ENCODE data around the gene SLC39A9.

SLC39A9 gene

GRCh38 chr14:69487226-69487625 is 88.7 kb downstream of the SLC39A9 start:
- no peak for DNase-seq (ENCODE audit: low read depth in 2 of 2)
- no peak for TF ChIP-seq CTCF (IDR thresholded peaks at IDR 0.05; ENCODE audit: low read depth, low read length)
- H3K4me3 ChIP-seq (replicated peaks in 1 of 2; ENCODE audit: low read depth in 2 of 2, low read length in 2 of 2) = no peak overlapping the region

- TF ChIP-seq CTCF (IDR thresholded peaks at IDR 0.05; ENCODE audit: low read depth, low read length) = no peak
- H3K4me3 ChIP-seq (replicated peaks in 1 of 2; ENCODE audit: low read depth in 2 of 2, low read length in 2 of 2) = no peak overlapping the region
Observed at GRCh38 chr14:69487771-69488170, 89.3 kb downstream of the SLC39A9 start.

GRCh38 chr14:69489495-69489894 is 91.0 kb downstream of the SLC39A9 start:
- TF ChIP-seq CTCF (IDR thresholded peaks at IDR 0.05; ENCODE audit: low read depth, low read length) = no peak
- no peak for DNase-seq (ENCODE audit: low read depth in 2 of 2)
- no peak overlapping the region for H3K4me3 ChIP-seq (replicated peaks in 1 of 2; ENCODE audit: low read depth in 2 of 2, low read length in 2 of 2)

More at GRCh38 chr14:69487771-69488170, 89.3 kb downstream of the SLC39A9 start:
- DNase-seq (ENCODE audit: low read depth in 2 of 2) = no peak

GRCh38 chr14:69490219-69490918 is 91.9 kb downstream of the SLC39A9 start:
- no peak for DNase-seq (ENCODE audit: low read depth in 2 of 2)
- no peak for TF ChIP-seq CTCF (IDR thresholded peaks at IDR 0.05; ENCODE audit: low read depth, low read length)
- H3K4me3 ChIP-seq (replicated peaks in 1 of 2; ENCODE audit: low read depth in 2 of 2, low read length in 2 of 2) = no peak overlapping the region

- TF ChIP-seq CTCF (IDR thresholded peaks at IDR 0.05; ENCODE audit: low read depth, low read length) = no peak
- H3K4me3 ChIP-seq (replicated peaks in 1 of 2; ENCODE audit: low read depth in 2 of 2, low read length in 2 of 2) = no peak overlapping the region
- no peak for DNase-seq (ENCODE audit: low read depth in 2 of 2)
Observed at GRCh38 chr14:69491193-69491592, 92.7 kb downstream of the SLC39A9 start.

- no peak overlapping the region for H3K4me3 ChIP-seq (replicated peaks in 1 of 2; ENCODE audit: low read depth in 2 of 2, low read length in 2 of 2)
- DNase-seq (ENCODE audit: low read depth in 2 of 2) = no peak
Observed at GRCh38 chr14:69493038-69493437, 94.5 kb downstream of the SLC39A9 start.

More at GRCh38 chr14:69493038-69493437, 94.5 kb downstream of the SLC39A9 start:
- TF ChIP-seq CTCF (IDR thresholded peaks at IDR 0.05; ENCODE audit: low read depth, low read length) = no peak
